RCC 7860 (cell line): ENCODE results near the gene SAP30BP.

Experiments used
- DNase-seq: peaks from one replicate; pipeline ENCODE4 v3.0.0-alpha.2; 2015; ENCODE audit warnings: low spot score
- FAIRE-seq: peaks from 2 replicates; lab custom pipeline; 2012; peaks lifted over from hg19 to GRCh38; lab: Jason Lieb, UNC

The SAP30BP gene

GRCh38 chr17:75755205-75755901 lies 88.2 kb downstream of the SAP30BP start:
- FAIRE-seq = no peak
- DNase-seq = no peak

- FAIRE-seq (no peak), DNase-seq (no peak)
Measured at GRCh38 chr17:75755990-75756389, 88.9 kb downstream of the SAP30BP start.

- no peak for DNase-seq
- FAIRE-seq = no peak
Measured at GRCh38 chr17:75756451-75757085, 89.4 kb downstream of the SAP30BP start.

GRCh38 chr17:75757086-75757681 lies 90.0 kb downstream of the SAP30BP start:
- DNase-seq = no peak
- FAIRE-seq = no peak
